Measurements from ENCODE around the gene SSTR1.

Gene SSTR1

GRCh38 chr14:38207736-38208617 lies at the start of gene SSTR1:
TSS of gene SSTR1 (plus strand) at chr14:38207904. CDS start at chr14:38209390, 1,486 bp downstream.
- TF ChIP-seq CTCF (conservative IDR thresholded peaks at IDR 0.05; ENCODE audit: control insufficient read depth, insufficient read depth, low read depth, low read length), result no peak
- peak; percentile 18 for DNase-seq (ENCODE audit: low read depth)
- peak within 1 kb of the TSS; percentile 37 for H3K4me3 ChIP-seq (ENCODE audit: control insufficient read depth, low read depth, low read length)

- no peak overlapping the region for H3K4me3 ChIP-seq (ENCODE audit: control insufficient read depth, low read depth, low read length)
- TF ChIP-seq CTCF (conservative IDR thresholded peaks at IDR 0.05; ENCODE audit: control insufficient read depth, insufficient read depth, low read depth, low read length), result no peak
- no peak for DNase-seq (ENCODE audit: low read depth)
Measured at GRCh38 chr14:38158468-38158867, 49.2 kb upstream of the SSTR1 start.

- no peak overlapping the region for H3K4me3 ChIP-seq (ENCODE audit: control insufficient read depth, low read depth, low read length)
- no peak for TF ChIP-seq CTCF (conservative IDR thresholded peaks at IDR 0.05; ENCODE audit: control insufficient read depth, insufficient read depth, low read depth, low read length)
- no peak for DNase-seq (ENCODE audit: low read depth)
Measured at GRCh38 chr14:38168416-38168815, 39.3 kb upstream of the SSTR1 start.

- no peak for TF ChIP-seq CTCF (conservative IDR thresholded peaks at IDR 0.05; ENCODE audit: control insufficient read depth, insufficient read depth, low read depth, low read length)
- no peak overlapping the region for H3K4me3 ChIP-seq (ENCODE audit: control insufficient read depth, low read depth, low read length)
- DNase-seq (ENCODE audit: low read depth), result peak; percentile 39
Measured at GRCh38 chr14:38171197-38171596, 36.5 kb upstream of the SSTR1 start.

- no peak for TF ChIP-seq CTCF (conservative IDR thresholded peaks at IDR 0.05; ENCODE audit: control insufficient read depth, insufficient read depth, low read depth, low read length)
- no peak for DNase-seq (ENCODE audit: low read depth)
- no peak overlapping the region for H3K4me3 ChIP-seq (ENCODE audit: control insufficient read depth, low read depth, low read length)
Measured at GRCh38 chr14:38174711-38175110, 33.0 kb upstream of the SSTR1 start.

- H3K4me3 ChIP-seq (ENCODE audit: control insufficient read depth, low read depth, low read length), result no peak overlapping the region
- no peak for DNase-seq (ENCODE audit: low read depth)
- no peak for TF ChIP-seq CTCF (conservative IDR thresholded peaks at IDR 0.05; ENCODE audit: control insufficient read depth, insufficient read depth, low read depth, low read length)
Measured at GRCh38 chr14:38175658-38176057, 32.0 kb upstream of the SSTR1 start.
